HepG2 (cell line): ENCODE results near the gene CCR9. TPM values are rescaled to one million over a fixed set of nuclear protein-coding genes. Genes with fewer than 3 reads are reported as not detected.

Experiments
- ATAC-seq: fragments of 200-7000 bp; cut with Tn5 transposase; 3 replicates; pipeline ENCODE4 v1.9.1; 2020; ENCODE audit warnings: mild to moderate bottlenecking, moderate library complexity
- BruUV-seq: library from RNA; stranded (reverse); fragments of 400-500 nt; replicated peaks from 2 replicates; lab custom pipeline; 2021; lab: Mats Ljungman, UMichigan
- CTCF ChIA-PET: fragments of 300-600 bp; formaldehyde crosslinking; extraction: SDS; loops from one replicate; lab custom pipeline; 2021; ENCODE audit warnings: low total read pairs, inconsistent platforms, low intra/inter-chr PET ratio; lab: Yijun Ruan, JAX
- POLR2A ChIA-PET: fragments of 350-600 bp; sonication (Branson Sonifier 250); formaldehyde crosslinking; loops from one replicate; lab custom pipeline; 2020; ENCODE audit warnings: antibody characterized with exemption, inconsistent platforms; lab: Yijun Ruan, JAX
- DNase-seq: peaks from one replicate; pipeline ENCODE4 v3.0.0-alpha.2; 2015; ENCODE audit warnings: low spot score
- FAIRE-seq: peaks from 3 replicates; lab custom pipeline; 2011; peaks lifted over from hg19 to GRCh38; lab: Jason Lieb, UNC
- H2AFZ ChIP-seq: one replicate; pipeline ENCODE4 v1.6.1; 2011; ENCODE audit warnings: low read length, inconsistent platforms
- H3K27ac ChIP-seq: fragments of 300-600 bp; 3 replicates; pipeline ENCODE4 v1.8.0; 2011; ENCODE audit warnings: mixed run types, mild to moderate bottlenecking, mixed read lengths, low read length, inconsistent platforms; ENCODE audit not compliant: insufficient read depth; ENCODE audit errors: extremely low read length
- H3K27me3 ChIP-seq, 2 experiments: fragments of 200-600 bp in 1 of 2; 2 replicates in 1 of 2; 3 replicates in 1 of 2; pipeline versions ENCODE4 v1.6.0 to v1.8.0; 2011; ENCODE audit warnings: low read length in 2 of 2, mild to moderate bottlenecking in 2 of 2, moderate library complexity in 2 of 2, inconsistent platforms in 1 of 2; ENCODE audit not compliant: insufficient read depth in 2 of 2, control insufficient read depth in 1 of 2
- H3K36me3 ChIP-seq, 2 experiments: fragments of 200-600 bp in 1 of 2; replicated peaks in 1 of 2; 2 replicates in 1 of 2; 3 replicates in 1 of 2; pipeline versions ENCODE4 v1.5.1 to v1.8.0; 2011; ENCODE audit warnings: low read length in 2 of 2, inconsistent platforms in 1 of 2; ENCODE audit not compliant: insufficient read depth in 2 of 2, control insufficient read depth in 1 of 2
- H3K4me1 ChIP-seq: 2 replicates; pipeline ENCODE4 v1.5.1; 2012; ENCODE audit warnings: low read length, inconsistent platforms; ENCODE audit not compliant: insufficient read depth
- H3K4me2 ChIP-seq: 2 replicates; pipeline ENCODE4 v1.6.0; 2011; ENCODE audit warnings: low read depth, low read length, inconsistent platforms
- H3K4me3 ChIP-seq, 3 experiments: fragments of 200-600 bp in 1 of 3; sonication (generic), shearing (Covaris generic) in 1 of 3; replicated peaks in 1 of 3; 2 replicates each; pipeline ENCODE4 v1.5.1; 2011 to 2016; ENCODE audit warnings: low read length in 3 of 3, inconsistent platforms in 2 of 3, low read depth in 2 of 3, mild to moderate bottlenecking in 2 of 3, control low read depth in 1 of 3, mixed read lengths in 1 of 3; ENCODE audit not compliant: insufficient read depth in 1 of 3
- H3K79me2 ChIP-seq: one replicate; pipeline ENCODE4 v1.6.1; 2011; ENCODE audit warnings: low read length, inconsistent platforms; ENCODE audit not compliant: insufficient read depth
- H3K9ac ChIP-seq: 2 replicates; pipeline ENCODE4 v1.6.0; 2011; ENCODE audit warnings: mild to moderate bottlenecking, low read depth, low read length, inconsistent platforms; ENCODE audit not compliant: insufficient read depth
- H3K9me3 ChIP-seq: 2 replicates; pipeline ENCODE4 v1.5.1; 2012; ENCODE audit warnings: mild to moderate bottlenecking, low read length
- H4K20me1 ChIP-seq: 2 replicates; pipeline ENCODE4 v1.6.0; 2011; ENCODE audit warnings: inconsistent platforms, mild to moderate bottlenecking, low read length, moderate library complexity; ENCODE audit not compliant: insufficient read depth
- NFYB ChIP-seq: sonication (generic); formaldehyde crosslinking; IDR thresholded peaks from 2 replicates; pipeline ENCODE4 v1.4.0; 2020; ENCODE audit warnings: missing genetic modification reagents
- ZNF737 ChIP-seq: sonication (generic); formaldehyde crosslinking; IDR thresholded peaks from 2 replicates; pipeline ENCODE4 v1.5.0; 2020; ENCODE audit warnings: missing genetic modification reagents, mild to moderate bottlenecking, borderline replicate concordance
- WGBS: methylation state at CpG from one replicate; pipeline ENCODE4 v1.1.6; 2017; ENCODE audit warnings: low lambda C conversion rate; 5-methylcytosine and 5-hydroxymethylcytosine counted together
- in situ Hi-C: cut with HindIII; loops from 2 replicates; pipeline ENCODE4 v1.10.0; 2017; ENCODE audit warnings: low pct_unique_long_range_greater_than_20kb; ENCODE audit not compliant: extremely low pct_ligation_motif_present
- intact Hi-C: fragments of 100-400 bp; cut with micrococcal nuclease; formaldehyde crosslinking; loops from one replicate; pipeline ENCODE4 v1.10.0; 2022; ENCODE audit not compliant: unreplicated experiment
- polyA plus RNA-seq, 8 experiments: library from polyadenylated mRNA; depleted of rRNA in 3 of 8; stranded (reverse) in 7 of 8; unstranded in 1 of 8; fragments of >200 nt; fragmentation: Illumina TruSeq in 4 of 8; extraction: Trizol in 4 of 8; gene quantifications; 2 replicates each; pipeline versions ENCODE4 v1.2.1 to v1.2.3, GENCODE V29; 2011 to 2016; ENCODE audit warnings: low read depth in 4 of 8, missing spikeins in 1 of 8, mixed read lengths in 1 of 8; ENCODE audit not compliant: insufficient read depth in 1 of 8
- total RNA-seq, 5 experiments: library from RNA; depleted of rRNA; stranded (reverse); fragments of >200 nt; fragmentation: Illumina TruSeq; extraction: Trizol; gene quantifications; 2 replicates each; pipeline ENCODE4 v1.2.3, GENCODE V29; 2016; ENCODE audit warnings: low read depth in 1 of 5
- TF ChIP-seq, protein P1 (sequence below): sonication (generic); formaldehyde crosslinking; IDR thresholded peaks from 2 replicates; pipeline ENCODE4 v1.4.0; 2020; ENCODE audit warnings: mild to moderate bottlenecking, missing genetic modification reagents
- TF ChIP-seq, protein P2 (sequence below): sonication (generic); formaldehyde crosslinking; IDR thresholded peaks from 2 replicates; pipeline ENCODE4 v1.5.0; 2020; ENCODE audit warnings: missing genetic modification reagents, mild to moderate bottlenecking, borderline replicate concordance
- TF ChIP-seq, protein P3 (sequence below): sonication (generic); formaldehyde crosslinking; IDR thresholded peaks from 2 replicates; pipeline ENCODE4 v1.4.0; 2020; ENCODE audit warnings: missing genetic modification reagents
- TF ChIP-seq, protein P4 (sequence below): sonication (generic); formaldehyde crosslinking; IDR thresholded peaks from 2 replicates; pipeline ENCODE4 v1.4.0; 2020; ENCODE audit warnings: mild to moderate bottlenecking, missing genetic modification reagents

CCR9 gene
- total and polyA plus RNA-seq, 2 of the 13 experiments (the other 11 are each of a cell fraction or from before 2014, with no cell fraction given) = not detected

DNA sequence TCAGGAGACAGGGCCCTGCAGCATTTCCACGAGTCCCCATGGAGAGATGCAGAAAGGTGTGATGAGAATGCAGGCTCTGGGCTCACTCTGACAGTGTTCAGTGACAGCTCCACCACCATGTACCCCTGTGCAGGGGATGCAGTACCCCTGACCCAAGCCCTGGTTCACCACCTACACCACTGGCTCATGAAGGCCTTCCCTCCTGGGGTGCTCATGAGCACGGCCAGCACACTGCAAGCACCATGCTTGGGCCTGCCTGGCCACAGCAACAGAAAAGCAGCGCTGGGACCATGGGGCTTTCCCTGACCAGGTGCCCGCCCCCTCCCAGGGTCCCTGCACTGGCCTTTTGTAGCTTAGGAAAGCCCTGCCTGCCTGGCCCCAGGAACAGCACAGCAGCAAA lies 63.1 kb downstream of the CCR9 start (continued):
- TF ChIP-seq, protein P1, sequence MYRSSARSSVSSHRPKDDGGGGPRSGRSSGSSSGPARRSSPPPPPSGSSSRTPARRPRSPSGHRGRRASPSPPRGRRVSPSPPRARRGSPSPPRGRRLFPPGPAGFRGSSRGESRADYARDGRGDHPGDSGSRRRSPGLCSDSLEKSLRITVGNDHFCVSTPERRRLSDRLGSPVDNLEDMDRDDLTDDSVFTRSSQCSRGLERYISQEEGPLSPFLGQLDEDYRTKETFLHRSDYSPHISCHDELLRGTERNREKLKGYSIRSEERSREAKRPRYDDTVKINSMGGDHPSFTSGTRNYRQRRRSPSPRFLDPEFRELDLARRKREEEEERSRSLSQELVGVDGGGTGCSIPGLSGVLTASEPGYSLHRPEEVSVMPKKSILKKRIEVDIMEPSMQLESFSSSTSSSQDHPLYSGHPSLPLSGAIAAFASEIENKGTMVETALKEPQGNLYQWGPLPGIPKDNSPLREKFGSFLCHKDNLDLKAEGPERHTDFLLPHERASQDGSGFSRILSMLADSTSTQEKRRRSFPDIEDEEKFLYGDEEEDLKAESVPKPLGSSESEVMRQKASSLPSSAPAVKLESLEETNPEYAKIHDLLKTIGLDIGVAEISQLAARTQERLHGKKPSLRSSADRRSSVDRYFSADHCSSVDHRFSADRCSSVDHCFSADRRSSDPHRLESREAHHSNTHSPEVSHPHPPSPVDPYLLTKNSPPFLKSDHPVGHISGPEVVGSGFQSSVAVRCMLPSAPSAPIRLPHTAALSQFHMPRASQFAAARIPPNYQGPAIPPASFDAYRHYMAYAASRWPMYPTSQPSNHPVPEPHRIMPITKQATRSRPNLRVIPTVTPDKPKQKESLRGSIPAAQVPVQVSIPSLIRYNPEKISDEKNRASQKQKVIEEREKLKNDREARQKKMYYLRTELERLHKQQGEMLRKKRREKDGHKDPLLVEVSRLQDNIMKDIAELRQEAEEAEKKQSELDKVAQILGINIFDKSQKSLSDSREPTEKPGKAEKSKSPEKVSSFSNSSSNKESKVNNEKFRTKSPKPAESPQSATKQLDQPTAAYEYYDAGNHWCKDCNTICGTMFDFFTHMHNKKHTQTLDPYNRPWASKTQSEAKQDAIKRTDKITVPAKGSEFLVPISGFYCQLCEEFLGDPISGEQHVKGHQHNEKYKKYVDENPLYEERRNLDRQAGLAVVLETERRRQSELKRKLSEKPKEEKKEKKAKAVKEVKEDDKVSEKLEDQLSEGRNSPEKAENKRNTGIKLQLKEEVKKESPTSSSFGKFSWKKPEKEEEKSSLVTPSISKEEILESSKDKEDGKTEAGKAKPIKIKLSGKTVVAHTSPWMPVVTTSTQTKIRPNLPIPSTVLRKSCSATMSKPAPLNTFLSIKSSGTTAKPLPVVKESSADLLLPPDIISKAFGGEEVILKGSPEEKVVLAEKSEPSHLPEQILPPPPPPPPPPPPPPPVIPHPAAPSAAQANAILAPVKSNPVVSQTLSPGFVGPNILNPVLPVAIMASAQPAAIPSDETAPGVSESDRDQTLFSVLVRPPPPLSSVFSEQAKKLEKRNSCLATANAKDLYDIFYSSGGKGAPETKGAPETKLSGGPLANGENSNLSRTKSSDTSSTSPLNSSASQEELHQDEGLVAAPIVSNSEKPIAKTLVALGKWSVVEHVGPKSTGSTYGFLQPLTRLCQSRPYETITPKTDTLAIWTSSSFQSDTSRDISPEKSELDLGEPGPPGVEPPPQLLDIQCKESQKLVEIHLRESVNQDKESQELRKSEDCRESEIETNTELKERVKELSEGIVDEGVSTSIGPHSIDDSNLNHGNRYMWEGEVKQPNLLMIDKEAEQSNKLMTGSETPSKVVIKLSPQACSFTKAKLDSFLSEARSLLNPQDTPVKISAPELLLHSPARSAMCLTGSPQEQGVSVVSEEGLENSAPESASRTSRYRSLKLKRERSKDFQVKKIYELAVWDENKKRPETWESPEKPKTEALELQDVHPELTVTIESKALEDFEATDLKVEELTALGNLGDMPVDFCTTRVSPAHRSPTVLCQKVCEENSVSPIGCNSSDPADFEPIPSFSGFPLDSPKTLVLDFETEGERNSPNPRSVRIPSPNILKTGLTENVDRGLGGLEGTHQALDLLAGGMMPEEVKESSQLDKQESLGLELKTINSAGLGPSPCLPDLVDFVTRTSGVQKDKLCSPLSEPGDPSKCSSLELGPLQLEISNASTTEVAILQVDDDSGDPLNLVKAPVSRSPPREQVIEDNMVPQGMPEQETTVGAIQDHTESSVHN (CRISPR knock-in tag) = no peak
- no peak for TF ChIP-seq NFYB (CRISPR knock-in tag)
- no peak for TF ChIP-seq ZNF737 (CRISPR knock-in tag)

DNA sequence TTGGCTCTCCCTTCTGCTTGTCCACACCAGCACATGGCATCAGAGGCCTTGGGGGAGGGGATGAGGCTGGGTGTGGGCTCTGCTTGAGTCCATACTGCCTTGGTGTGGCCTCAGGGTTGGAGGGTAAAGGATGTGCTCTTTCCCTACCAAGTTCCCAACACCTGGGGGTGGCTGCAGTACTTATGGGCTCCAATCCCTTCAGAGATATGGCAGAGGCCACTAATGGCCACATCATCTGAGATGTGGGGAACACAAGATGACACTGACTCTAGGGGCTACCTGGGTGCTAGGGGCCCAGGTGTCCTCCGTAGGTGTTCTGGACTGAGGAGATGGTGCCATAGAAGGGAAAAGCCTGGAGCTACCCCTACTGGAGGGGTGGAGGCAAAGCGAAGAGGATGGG lies 63.8 kb downstream of the CCR9 start:
- no peak overlapping the region for H3K9ac ChIP-seq
- in situ Hi-C loops (no loop called here), intact Hi-C loops (no loop called here)
- H2AFZ ChIP-seq = no peak overlapping the region
- ATAC-seq (no peak), DNase-seq (no peak), FAIRE-seq (no peak)
- no peaks in the 10 kb centered on the region for H3K79me2 ChIP-seq
- no peak overlapping the region for H3K4me3 ChIP-seq
- BruUV-seq = no TSS peak
- H3K36me3 ChIP-seq = peaks cover 48 to 97% of the 10 kb centered on the region in 2 experiments
- no peaks in the 10 kb centered on the region for H3K4me1 ChIP-seq
- H4K20me1 ChIP-seq = no peaks in the 10 kb centered on the region
- no peaks in the 10 kb centered on the region for H3K27me3 ChIP-seq
- ChIA-PET CTCF (no interaction called here), POLR2A (no interaction called here)
- no peak overlapping the region for H3K4me2 ChIP-seq
- 100% methylated on average over 2 of the region's 2 CpGs for WGBS
- H3K9me3 ChIP-seq = no peaks in the 10 kb centered on the region
- no peak overlapping the region for H3K27ac ChIP-seq
- TF ChIP-seq, protein P2, sequence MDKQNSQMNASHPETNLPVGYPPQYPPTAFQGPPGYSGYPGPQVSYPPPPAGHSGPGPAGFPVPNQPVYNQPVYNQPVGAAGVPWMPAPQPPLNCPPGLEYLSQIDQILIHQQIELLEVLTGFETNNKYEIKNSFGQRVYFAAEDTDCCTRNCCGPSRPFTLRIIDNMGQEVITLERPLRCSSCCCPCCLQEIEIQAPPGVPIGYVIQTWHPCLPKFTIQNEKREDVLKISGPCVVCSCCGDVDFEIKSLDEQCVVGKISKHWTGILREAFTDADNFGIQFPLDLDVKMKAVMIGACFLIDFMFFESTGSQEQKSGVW (CRISPR knock-in tag) = no peak
- TF ChIP-seq, protein P3, sequence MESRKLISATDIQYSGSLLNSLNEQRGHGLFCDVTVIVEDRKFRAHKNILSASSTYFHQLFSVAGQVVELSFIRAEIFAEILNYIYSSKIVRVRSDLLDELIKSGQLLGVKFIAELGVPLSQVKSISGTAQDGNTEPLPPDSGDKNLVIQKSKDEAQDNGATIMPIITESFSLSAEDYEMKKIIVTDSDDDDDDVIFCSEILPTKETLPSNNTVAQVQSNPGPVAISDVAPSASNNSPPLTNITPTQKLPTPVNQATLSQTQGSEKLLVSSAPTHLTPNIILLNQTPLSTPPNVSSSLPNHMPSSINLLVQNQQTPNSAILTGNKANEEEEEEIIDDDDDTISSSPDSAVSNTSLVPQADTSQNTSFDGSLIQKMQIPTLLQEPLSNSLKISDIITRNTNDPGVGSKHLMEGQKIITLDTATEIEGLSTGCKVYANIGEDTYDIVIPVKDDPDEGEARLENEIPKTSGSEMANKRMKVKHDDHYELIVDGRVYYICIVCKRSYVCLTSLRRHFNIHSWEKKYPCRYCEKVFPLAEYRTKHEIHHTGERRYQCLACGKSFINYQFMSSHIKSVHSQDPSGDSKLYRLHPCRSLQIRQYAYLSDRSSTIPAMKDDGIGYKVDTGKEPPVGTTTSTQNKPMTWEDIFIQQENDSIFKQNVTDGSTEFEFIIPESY (CRISPR knock-in tag) = no peak
- TF ChIP-seq, protein P4, sequence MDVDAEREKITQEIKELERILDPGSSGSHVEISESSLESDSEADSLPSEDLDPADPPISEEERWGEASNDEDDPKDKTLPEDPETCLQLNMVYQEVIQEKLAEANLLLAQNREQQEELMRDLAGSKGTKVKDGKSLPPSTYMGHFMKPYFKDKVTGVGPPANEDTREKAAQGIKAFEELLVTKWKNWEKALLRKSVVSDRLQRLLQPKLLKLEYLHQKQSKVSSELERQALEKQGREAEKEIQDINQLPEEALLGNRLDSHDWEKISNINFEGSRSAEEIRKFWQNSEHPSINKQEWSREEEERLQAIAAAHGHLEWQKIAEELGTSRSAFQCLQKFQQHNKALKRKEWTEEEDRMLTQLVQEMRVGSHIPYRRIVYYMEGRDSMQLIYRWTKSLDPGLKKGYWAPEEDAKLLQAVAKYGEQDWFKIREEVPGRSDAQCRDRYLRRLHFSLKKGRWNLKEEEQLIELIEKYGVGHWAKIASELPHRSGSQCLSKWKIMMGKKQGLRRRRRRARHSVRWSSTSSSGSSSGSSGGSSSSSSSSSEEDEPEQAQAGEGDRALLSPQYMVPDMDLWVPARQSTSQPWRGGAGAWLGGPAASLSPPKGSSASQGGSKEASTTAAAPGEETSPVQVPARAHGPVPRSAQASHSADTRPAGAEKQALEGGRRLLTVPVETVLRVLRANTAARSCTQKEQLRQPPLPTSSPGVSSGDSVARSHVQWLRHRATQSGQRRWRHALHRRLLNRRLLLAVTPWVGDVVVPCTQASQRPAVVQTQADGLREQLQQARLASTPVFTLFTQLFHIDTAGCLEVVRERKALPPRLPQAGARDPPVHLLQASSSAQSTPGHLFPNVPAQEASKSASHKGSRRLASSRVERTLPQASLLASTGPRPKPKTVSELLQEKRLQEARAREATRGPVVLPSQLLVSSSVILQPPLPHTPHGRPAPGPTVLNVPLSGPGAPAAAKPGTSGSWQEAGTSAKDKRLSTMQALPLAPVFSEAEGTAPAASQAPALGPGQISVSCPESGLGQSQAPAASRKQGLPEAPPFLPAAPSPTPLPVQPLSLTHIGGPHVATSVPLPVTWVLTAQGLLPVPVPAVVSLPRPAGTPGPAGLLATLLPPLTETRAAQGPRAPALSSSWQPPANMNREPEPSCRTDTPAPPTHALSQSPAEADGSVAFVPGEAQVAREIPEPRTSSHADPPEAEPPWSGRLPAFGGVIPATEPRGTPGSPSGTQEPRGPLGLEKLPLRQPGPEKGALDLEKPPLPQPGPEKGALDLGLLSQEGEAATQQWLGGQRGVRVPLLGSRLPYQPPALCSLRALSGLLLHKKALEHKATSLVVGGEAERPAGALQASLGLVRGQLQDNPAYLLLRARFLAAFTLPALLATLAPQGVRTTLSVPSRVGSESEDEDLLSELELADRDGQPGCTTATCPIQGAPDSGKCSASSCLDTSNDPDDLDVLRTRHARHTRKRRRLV (CRISPR knock-in tag) = no peak
